ENCODE results near the gene SLC5A12. TPM values are rescaled to one million over a fixed set of nuclear protein-coding genes. Genes with fewer than 3 reads are reported as not detected.

Gene SLC5A12
- total RNA-seq, 3 donors from 2014 or later = 0.13 to 0.58 (median 0.22) TPM

GRCh38 chr11:26749927-26750326 lies 28.1 kb upstream of the SLC5A12 start:
- ATAC-seq (no peak), DNase-seq (no peak)
- no peak overlapping the region for H3K4me3 ChIP-seq
- TF ChIP-seq CTCF (IDR thresholded peaks at IDR 0.05) = no peak
- H3K9me3 ChIP-seq = no peaks in the 10 kb centered on the region
- H3K4me1 ChIP-seq (ENCODE audit: low read depth) = peaks cover 6% of the 10 kb centered on the region
- intact Hi-C loops (cut with DNase I, micrococcal nuclease) = loop anchor here (5.0 to 10.0 kb wide), 3 partner anchors 405 to 755 kb away; partner anchors contain the start of gene LIN7C (in 1 of the 2)
- H3K36me3 ChIP-seq (ENCODE audit: low read depth) = no peaks in the 10 kb centered on the region

- no peak for TF ChIP-seq CTCF (IDR thresholded peaks at IDR 0.05)
Observed at GRCh38 chr11:26743622-26744021, 21.8 kb upstream of the SLC5A12 start.

GRCh38 chr11:26742966-26743365 lies 21.1 kb upstream of the SLC5A12 start:
- intact Hi-C loops (cut with DNase I, micrococcal nuclease) = no loop called here
- no peaks in the 10 kb centered on the region for H3K4me1 ChIP-seq (ENCODE audit: low read depth)
- no peak for ATAC-seq
- DNase-seq = no peak
- no peak for TF ChIP-seq CTCF (IDR thresholded peaks at IDR 0.05)
- H3K4me3 ChIP-seq = no peak overlapping the region
- H3K9me3 ChIP-seq = no peaks in the 10 kb centered on the region
- H3K36me3 ChIP-seq (ENCODE audit: low read depth) = no peaks in the 10 kb centered on the region

More at GRCh38 chr11:26743622-26744021, 21.8 kb upstream of the SLC5A12 start:
- no peak overlapping the region for H3K4me3 ChIP-seq
- H3K9me3 ChIP-seq = no peaks in the 10 kb centered on the region
- ATAC-seq (no peak), DNase-seq (no peak)
- H3K36me3 ChIP-seq (ENCODE audit: low read depth) = no peaks in the 10 kb centered on the region
- intact Hi-C loops (cut with DNase I, micrococcal nuclease) = no loop called here
- H3K4me1 ChIP-seq (ENCODE audit: low read depth) = no peaks in the 10 kb centered on the region

- no peak for TF ChIP-seq CTCF (IDR thresholded peaks at IDR 0.05)
- H3K36me3 ChIP-seq (ENCODE audit: low read depth) = no peaks in the 10 kb centered on the region
- H3K4me3 ChIP-seq = no peak overlapping the region
- intact Hi-C loops (cut with DNase I, micrococcal nuclease) = no loop called here
- H3K4me1 ChIP-seq (ENCODE audit: low read depth) = no peaks in the 10 kb centered on the region
- DNase-seq (no peak), ATAC-seq (no peak)
- H3K9me3 ChIP-seq = no peaks in the 10 kb centered on the region
Observed at GRCh38 chr11:26741036-26741435, 19.2 kb upstream of the SLC5A12 start.

GRCh38 chr11:26739366-26740073 lies 17.7 kb upstream of the SLC5A12 start:
- Histone ChIP-seq H3K4me3 (no peak overlapping the region), H3K9me3 (no peaks in the 10 kb centered on the region), H3K36me3 (ENCODE audit: low read depth) (no peaks in the 10 kb centered on the region), H3K4me1 (ENCODE audit: low read depth) (no peaks in the 10 kb centered on the region)
- intact Hi-C loops (cut with DNase I, micrococcal nuclease) = no loop called here
- ATAC-seq = no peak
- TF ChIP-seq CTCF (IDR thresholded peaks at IDR 0.05) = no peak
- DNase-seq = no peak

Measured in mucosa of descending colon (tissue), 3 donors.